Measurements from ENCODE around the gene SCYGR7. TPM values are rescaled to one million over a fixed set of nuclear protein-coding genes. Genes with fewer than 3 reads are reported as not detected.

The SCYGR7 gene
- total and polyA plus RNA-seq, 2 of the 13 experiments (the other 11 are each of a cell fraction or from before 2014, with no cell fraction given) = not detected

DNA sequence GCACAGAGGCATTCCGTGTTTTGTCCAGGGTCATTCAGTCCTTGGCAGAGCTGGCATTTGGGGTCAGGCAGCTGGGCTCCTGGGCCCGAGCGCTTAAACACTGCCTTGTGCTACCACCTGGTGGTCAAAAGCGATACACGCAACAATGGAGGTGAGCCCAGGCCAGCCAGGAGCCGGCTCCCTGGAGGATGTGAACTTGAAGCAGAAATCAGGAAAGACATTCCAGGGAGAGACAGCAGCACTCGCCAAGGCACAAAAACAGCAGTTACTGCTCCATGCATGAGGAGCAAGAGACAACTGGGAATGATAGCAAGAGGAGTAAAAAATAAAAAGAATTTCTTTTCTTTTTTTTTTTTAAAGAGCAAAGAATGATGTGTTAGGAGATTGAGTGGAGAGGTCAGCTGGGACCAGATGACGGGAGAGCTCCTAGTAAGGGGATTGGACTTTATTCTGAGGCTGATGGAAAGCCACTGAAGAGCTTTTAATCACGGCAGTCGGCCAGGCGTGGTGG lies 38.3 kb downstream of the SCYGR7 start (continued):
- TF ChIP-seq MTERF4 (CRISPR knock-in tag; IDR thresholded peaks at IDR 0.05) (no peak), IKZF4 (CRISPR knock-in tag; IDR thresholded peaks at IDR 0.05; ENCODE audit: borderline replicate concordance, low read depth, not compliant biosample characterization) (no peak), BRCA1 (CRISPR knock-in tag; IDR thresholded peaks at IDR 0.05) (0 out of 2 replicates have a peak, but pooled peaks have one; percentile 77), ZGPAT (CRISPR knock-in tag; IDR thresholded peaks at IDR 0.05) (peak; percentile 73), PRDM10 (CRISPR knock-in tag; IDR thresholded peaks at IDR 0.05; ENCODE audit: low read depth) (no peak), ZNF646 (CRISPR knock-in tag; IDR thresholded peaks at IDR 0.05) (no peak), KDM3A (CRISPR knock-in tag; IDR thresholded peaks at IDR 0.05; ENCODE audit: low read depth) (peak; percentile 86), ZSCAN21 (CRISPR knock-in tag; IDR thresholded peaks at IDR 0.05; ENCODE audit: borderline replicate concordance) (no peak), AKAP8 (CRISPR knock-in tag; IDR thresholded peaks at IDR 0.05) (no peak), FOXM1 (CRISPR knock-in tag; IDR thresholded peaks at IDR 0.05) (no peak), GATAD2A (CRISPR knock-in tag; IDR thresholded peaks at IDR 0.05) (peak; percentile 73), ZBTB1 (CRISPR knock-in tag; IDR thresholded peaks at IDR 0.05; ENCODE audit: borderline replicate concordance) (no peak), MATR3 (CRISPR knock-in tag; IDR thresholded peaks at IDR 0.05) (no peak), ZNF773 (CRISPR knock-in tag; IDR thresholded peaks at IDR 0.05; ENCODE audit: borderline replicate concordance) (no peak), ZNF101 (CRISPR knock-in tag; IDR thresholded peaks at IDR 0.05; ENCODE audit: borderline replicate concordance, low read depth) (no peak), MAFF (IDR thresholded peaks at IDR 0.05; ENCODE audit: low read depth, low read length) (no peak)
